Transverse colon (tissue), 4 donors: ENCODE data around the gene KRTAP4-2. TPM values are rescaled to one million over a fixed set of nuclear protein-coding genes. Genes with fewer than 3 reads are reported as not detected.

Source experiments
- DNase-seq: peaks from one replicate; pipeline ENCODE4 v3.0.0-alpha.2; 2019
- H3K27ac ChIP-seq, 4 donors: fragments of 200-600 bp; sonication (generic); 2 replicates each; pipeline ENCODE4 v1.5.1; 2016 to 2018; ENCODE audit warnings: inconsistent platforms in 4 of 4
- H3K27me3 ChIP-seq: fragments of 200-600 bp; sonication (generic); 2 replicates; pipeline ENCODE4 v1.5.1; 2017; ENCODE audit warnings: inconsistent platforms
- H3K36me3 ChIP-seq, 4 donors: fragments of 200-600 bp; sonication (generic); 2 replicates each; pipeline ENCODE4 v1.5.1; 2017 to 2019; ENCODE audit warnings: inconsistent platforms in 4 of 4
- H3K4me1 ChIP-seq, 4 donors: fragments of 200-600 bp; sonication (generic); 2 replicates each; pipeline ENCODE4 v1.5.1; 2017 to 2020; ENCODE audit warnings: inconsistent platforms in 4 of 4
- H3K4me3 ChIP-seq, 4 donors: fragments of 200-600 bp; sonication (generic); 1 replicate in 1 of 4; 2 replicates in 3 of 4; pipeline versions ENCODE4 v1.5.1 to v1.6.1; 2017 to 2019; ENCODE audit warnings: inconsistent platforms in 4 of 4
- H3K9me3 ChIP-seq, 2 donors: fragments of 200-600 bp; sonication (generic); 2 replicates each; pipeline ENCODE4 v1.5.1; 2017 to 2019; ENCODE audit warnings: inconsistent platforms in 2 of 2
- CTCF ChIP-seq, 5 experiments: fragments of 200-600 bp in 3 of 5; fragments of 450-650 bp in 2 of 5; sonication (generic) in 3 of 5; IDR thresholded peaks; 1 replicate in 2 of 5; 2 replicates in 3 of 5; pipeline ENCODE4 v1.5.1; 2016 to 2017; ENCODE audit warnings: antibody characterized with exemption in 5 of 5, inconsistent platforms in 3 of 5, mild to moderate bottlenecking in 2 of 5, moderate library complexity in 1 of 5
- EP300 ChIP-seq: sonication (generic); formaldehyde crosslinking; IDR thresholded peaks from one replicate; pipeline ENCODE4 v1.6.1; 2017; ENCODE audit warnings: antibody characterized with exemption, low read depth
- POLR2A ChIP-seq: fragments of 450-650 bp; IDR thresholded peaks from one replicate; pipeline ENCODE4 v1.6.1; 2016; ENCODE audit warnings: antibody characterized with exemption, mild to moderate bottlenecking, moderate library complexity
- POLR2AphosphoS5 ChIP-seq, 3 donors: sonication (generic); formaldehyde crosslinking; IDR thresholded peaks; one replicate each; pipeline ENCODE4 v1.6.1; 2016; ENCODE audit warnings: antibody characterized with exemption in 3 of 3
- WGBS, 2 donors: methylation state at CpG; one replicate each; pipeline ENCODE4 v1.1.5; 2018; ENCODE audit warnings: low coverage in 1 of 2; 5-methylcytosine and 5-hydroxymethylcytosine counted together
- in situ Hi-C, 4 donors: fragments of 200-750 bp; cut with MboI; loops; one replicate each; pipeline versions ENCODE4 v1.15.0 to v1.15.1; 2017; ENCODE audit warnings: low sequenced_read_pairs in 3 of 4, low pct_ligation_motif_present in 1 of 4, low pct_unique_long_range_greater_than_20kb in 1 of 4
- intact Hi-C: fragments of 100-400 bp; cut with DNase I; formaldehyde crosslinking; loops from one replicate; pipeline ENCODE4 v1.15.1; 2023; ENCODE audit warnings: low total_unique reads
- total RNA-seq, 4 donors: library from RNA; depleted of rRNA; stranded (reverse); fragments of >200 nt; gene quantifications; one replicate each; pipeline ENCODE4 v1.1.0, GENCODE V29; 2016

The KRTAP4-2 gene
- total RNA-seq, 4 donors from 2014 or later = not detected

DNA sequence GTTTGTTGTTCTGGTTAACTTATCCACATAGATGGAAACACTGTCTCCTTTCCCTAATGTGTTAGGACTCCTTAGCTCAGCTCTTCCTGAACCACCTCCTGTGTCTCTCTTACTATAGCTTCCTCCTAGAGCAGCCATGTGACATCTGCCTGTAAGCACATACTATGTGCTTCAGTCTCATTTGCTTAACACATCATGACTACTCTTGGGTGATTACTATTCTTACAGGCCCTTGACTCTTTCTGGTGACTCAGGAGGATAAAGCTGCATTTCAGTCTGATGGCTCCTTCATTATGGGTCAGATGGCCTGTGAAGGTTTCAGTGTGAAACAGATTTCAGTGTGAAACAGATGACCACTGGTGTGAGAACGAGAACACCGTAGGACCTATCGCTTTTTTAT is 320 bp upstream of the KRTAP4-2 start:
- Histone ChIP-seq H3K9me3 (no peaks in the 10 kb centered on the region), H3K27ac (no peak overlapping the region), H3K4me1 (peaks cover 0 to 12% (median 0%) of the 10 kb centered on the region in 4 donors), H3K27me3 (peaks cover 18% of the 10 kb centered on the region), H3K36me3 (no peaks in the 10 kb centered on the region), H3K4me3 (no peak overlapping the region)
- 90 to 93% methylated on average over 3 of the region's 3 CpGs for WGBS, 2 donors
- intact Hi-C loops = no loop called here
- DNase-seq = no peak
- no peak for TF ChIP-seq EP300
- TF ChIP-seq CTCF (IDR thresholded peaks at IDR 0.05) = no peak
- TF ChIP-seq POLR2A = no peak
- no peak for TF ChIP-seq POLR2AphosphoS5 (IDR thresholded peaks at IDR 0.05)
- in situ Hi-C loops = no loop called here

GRCh38 chr17:41176744-41177387 is 1.2 kb downstream of the KRTAP4-2 start:
- intact Hi-C loops (no loop called here), in situ Hi-C loops (no loop called here)
- Histone ChIP-seq H3K9me3 (no peaks in the 10 kb centered on the region), H3K27me3 (peaks cover 18% of the 10 kb centered on the region), H3K4me3 (no peak overlapping the region), H3K4me1 (peaks cover 0 to 5% (median 0%) of the 10 kb centered on the region in 4 donors), H3K36me3 (no peaks in the 10 kb centered on the region), H3K27ac (no peak overlapping the region)
- no peak for DNase-seq
- TF ChIP-seq EP300 (no peak), POLR2AphosphoS5 (IDR thresholded peaks at IDR 0.05) (no peak), POLR2A (no peak), CTCF (IDR thresholded peaks at IDR 0.05) (no peak)
- 67% methylated on average over 3 of the region's 3 CpGs for WGBS, 2 donors

DNA sequence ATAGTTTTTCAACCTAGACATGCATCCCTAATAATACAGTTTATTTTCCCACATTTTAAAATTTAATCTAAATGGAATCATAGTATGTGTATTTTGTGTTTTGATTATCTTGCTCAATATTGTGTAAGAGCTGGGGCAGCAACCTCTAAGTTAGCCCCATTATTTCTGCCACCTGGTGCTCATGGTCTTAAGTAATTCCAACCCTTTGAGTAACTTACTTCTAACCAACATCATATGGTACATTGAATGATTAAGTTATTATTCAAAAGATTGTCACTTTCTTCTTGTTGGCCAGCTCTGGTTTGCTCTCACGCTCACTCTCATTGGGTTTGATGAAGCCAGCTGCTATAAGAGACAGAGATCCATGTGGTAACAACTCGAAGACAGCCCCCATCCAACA is 6.1 kb downstream of the KRTAP4-2 start:
- TF ChIP-seq EP300 = no peak
- no peak for TF ChIP-seq POLR2A
- TF ChIP-seq POLR2AphosphoS5 (IDR thresholded peaks at IDR 0.05) = no peak
- TF ChIP-seq CTCF (IDR thresholded peaks at IDR 0.05) = no peak
- in situ Hi-C loops (no loop called here), intact Hi-C loops (no loop called here)
- DNase-seq = no peak
- Histone ChIP-seq H3K27me3 (peaks cover 10% of the 10 kb centered on the region), H3K27ac (no peak overlapping the region), H3K4me1 (no peaks in the 10 kb centered on the region), H3K9me3 (no peaks in the 10 kb centered on the region), H3K4me3 (no peak overlapping the region), H3K36me3 (no peaks in the 10 kb centered on the region)
- 59 to 79% methylated on average over 2 of the region's 2 CpGs for WGBS, 2 donors

GRCh38 chr17:41168121-41168520 is 9.9 kb downstream of the KRTAP4-2 start, which contains the start of gene KRTAP4-3:
KRTAP4-3 (minus strand) TSS chr17:41168221; CDS start chr17:41168172, 49 bp downstream.
- no peak within 1 kb of the TSS for H3K27ac ChIP-seq
- in situ Hi-C loops (no loop called here), intact Hi-C loops (no loop called here)
- no peaks in the 10 kb centered on the region for H3K4me1 ChIP-seq
- no peaks in the 10 kb centered on the region for H3K27me3 ChIP-seq
- H3K4me3 ChIP-seq = no peak within 1 kb of the TSS
- no peaks in the 10 kb centered on the region for H3K36me3 ChIP-seq
- no peak for TF ChIP-seq CTCF (IDR thresholded peaks at IDR 0.05)
- TF ChIP-seq EP300 = no peak
- no peak for TF ChIP-seq POLR2A
- no peak for TF ChIP-seq POLR2AphosphoS5 (IDR thresholded peaks at IDR 0.05)
- no peak for DNase-seq
- H3K9me3 ChIP-seq = no peaks in the 10 kb centered on the region
- WGBS, 2 donors = 74% methylated on average over 1 of the region's 1 CpG; no CpG with 5 or more reads in 1 of the 2 donors
